LNCAP (cell line): Measurements from ENCODE around the gene KRT7.

Experiments used
- TF ChIP-seq, protein P1 (sequence below): fragments of 450-650 bp; IDR thresholded peaks from 2 replicates; pipeline ENCODE4 v1.5.1; 2017; ENCODE audit warnings: mild to moderate bottlenecking

The KRT7 gene

DNA sequence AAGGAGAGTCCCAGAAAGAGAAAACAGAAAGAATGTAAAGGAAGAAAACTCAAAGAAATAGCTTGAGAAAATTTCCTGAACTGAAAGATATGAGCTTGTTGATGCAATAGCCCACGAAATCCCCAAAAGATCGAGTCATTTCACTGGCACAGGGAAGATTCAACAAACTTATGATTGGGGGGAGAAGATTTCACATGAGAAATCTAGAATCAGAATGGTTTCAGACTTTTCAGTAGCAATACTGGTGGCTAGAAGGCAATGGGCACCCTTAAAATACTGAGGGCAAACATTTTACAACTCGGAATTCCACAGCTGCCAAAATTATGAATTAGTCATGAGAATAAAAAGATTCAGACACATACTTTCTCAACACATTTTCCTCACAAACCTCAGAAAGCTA is 8.9 kb upstream of the KRT7 start:
- TF ChIP-seq, protein P1, sequence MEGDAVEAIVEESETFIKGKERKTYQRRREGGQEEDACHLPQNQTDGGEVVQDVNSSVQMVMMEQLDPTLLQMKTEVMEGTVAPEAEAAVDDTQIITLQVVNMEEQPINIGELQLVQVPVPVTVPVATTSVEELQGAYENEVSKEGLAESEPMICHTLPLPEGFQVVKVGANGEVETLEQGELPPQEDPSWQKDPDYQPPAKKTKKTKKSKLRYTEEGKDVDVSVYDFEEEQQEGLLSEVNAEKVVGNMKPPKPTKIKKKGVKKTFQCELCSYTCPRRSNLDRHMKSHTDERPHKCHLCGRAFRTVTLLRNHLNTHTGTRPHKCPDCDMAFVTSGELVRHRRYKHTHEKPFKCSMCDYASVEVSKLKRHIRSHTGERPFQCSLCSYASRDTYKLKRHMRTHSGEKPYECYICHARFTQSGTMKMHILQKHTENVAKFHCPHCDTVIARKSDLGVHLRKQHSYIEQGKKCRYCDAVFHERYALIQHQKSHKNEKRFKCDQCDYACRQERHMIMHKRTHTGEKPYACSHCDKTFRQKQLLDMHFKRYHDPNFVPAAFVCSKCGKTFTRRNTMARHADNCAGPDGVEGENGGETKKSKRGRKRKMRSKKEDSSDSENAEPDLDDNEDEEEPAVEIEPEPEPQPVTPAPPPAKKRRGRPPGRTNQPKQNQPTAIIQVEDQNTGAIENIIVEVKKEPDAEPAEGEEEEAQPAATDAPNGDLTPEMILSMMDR, result no peak

DNA sequence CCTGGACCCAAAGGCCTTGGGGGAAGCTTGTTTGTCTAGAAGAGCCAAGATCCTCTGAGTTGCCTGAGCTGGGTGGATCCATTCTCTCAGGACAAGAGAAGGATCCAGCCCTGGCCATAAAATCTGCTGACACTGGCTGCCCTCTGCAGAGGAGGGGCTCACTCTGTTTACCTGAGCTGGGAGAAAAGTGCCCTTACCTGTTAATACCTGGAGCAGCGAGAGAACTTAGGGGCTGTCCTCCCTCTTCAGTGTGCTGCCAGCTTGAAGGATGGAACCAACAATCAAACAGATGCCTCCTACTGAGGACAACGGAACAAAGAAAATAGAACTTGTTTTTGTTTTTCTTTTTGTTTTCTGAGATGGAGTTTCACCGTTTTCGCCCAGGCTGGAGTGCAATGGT is 7.3 kb upstream of the KRT7 start:
- TF ChIP-seq, protein P1, result no peak

DNA sequence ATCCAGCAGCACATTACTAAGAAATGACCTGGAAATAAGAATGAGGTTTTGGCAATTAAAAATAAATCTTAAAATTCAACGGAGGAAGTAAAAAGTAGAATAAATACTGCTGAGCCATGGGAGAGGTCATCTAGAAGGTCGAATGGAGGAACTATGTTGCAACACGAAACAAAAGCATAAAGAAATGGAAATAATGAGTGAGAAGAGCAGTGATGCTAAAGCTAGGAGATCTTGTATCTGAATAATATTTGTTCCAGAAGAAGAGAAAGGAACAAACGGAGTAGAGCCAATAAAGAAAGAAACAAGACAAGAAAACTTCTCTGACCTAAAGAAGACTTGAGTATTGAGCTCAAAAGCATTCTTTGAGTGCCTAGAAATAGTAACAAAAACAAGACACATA is 6.6 kb upstream of the KRT7 start:
- TF ChIP-seq, protein P1, result no peak

DNA sequence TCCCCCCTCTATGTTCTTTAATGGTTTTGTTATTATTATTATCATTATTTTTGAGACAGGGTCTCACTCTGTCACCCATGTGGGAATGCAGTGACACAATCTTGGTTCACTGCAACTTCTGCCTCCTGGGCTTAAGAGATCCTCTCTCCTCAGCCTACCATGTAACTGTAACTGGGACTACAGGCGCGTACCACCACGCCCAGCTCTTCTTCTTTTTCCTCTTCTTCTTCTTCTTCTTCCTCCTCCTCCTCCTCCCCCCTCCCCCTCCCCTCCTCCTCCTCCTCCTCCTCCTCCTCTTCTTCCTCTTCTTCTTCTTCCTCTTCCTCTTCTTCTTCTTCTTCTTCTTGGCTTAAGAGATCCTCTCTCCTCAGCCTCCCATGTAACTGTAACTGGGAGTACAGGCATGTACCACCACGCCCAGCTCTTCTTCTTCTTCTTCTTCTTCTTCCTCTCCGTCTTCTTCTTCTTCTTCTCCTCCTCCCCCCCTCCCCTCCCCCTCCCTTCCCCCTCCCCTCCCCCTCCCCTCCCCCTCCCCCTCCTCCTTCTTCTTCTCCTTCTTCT is 5.4 kb upstream of the KRT7 start:
- TF ChIP-seq, protein P1, result no peak

DNA sequence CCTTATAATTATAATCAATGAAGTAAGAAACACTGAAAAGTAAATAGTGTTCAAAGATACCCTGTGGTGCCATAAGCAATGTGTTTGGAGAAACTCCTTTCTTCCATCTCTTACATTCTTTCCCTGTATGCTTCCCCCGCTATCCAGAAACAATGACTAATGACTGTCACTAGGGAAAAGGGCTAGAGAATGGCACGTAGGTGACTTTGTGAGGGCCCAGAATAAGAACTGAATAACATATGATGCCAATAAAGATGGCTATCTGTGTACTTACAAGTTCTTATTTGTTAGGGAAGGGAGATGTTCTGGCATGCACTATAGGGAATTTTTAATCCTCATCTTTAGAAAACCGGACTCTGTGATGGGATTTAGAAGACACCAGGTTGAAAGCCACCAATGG is 4.7 kb upstream of the KRT7 start:
- TF ChIP-seq, protein P1, result no peak

DNA sequence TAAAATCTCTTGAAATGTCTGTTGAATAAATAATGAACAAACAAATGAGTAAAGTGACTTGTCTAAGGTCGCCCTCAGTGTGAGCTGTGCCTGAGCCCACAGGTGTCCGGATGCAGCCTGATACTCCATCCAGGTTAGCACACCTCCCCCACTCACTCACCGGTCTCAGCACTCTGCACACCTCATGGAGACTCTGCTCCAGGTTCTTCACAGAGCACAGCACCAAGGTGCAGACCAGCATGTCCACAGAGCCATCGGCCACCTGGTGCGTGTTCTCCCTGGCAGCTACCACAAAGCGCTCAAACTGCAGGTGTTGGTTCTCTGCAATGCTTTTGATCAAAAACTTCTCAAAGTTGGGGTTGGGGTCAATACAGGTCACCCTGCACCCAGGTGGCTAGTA is 4.1 kb upstream of the KRT7 start:
- TF ChIP-seq, protein P1, result no peak

DNA sequence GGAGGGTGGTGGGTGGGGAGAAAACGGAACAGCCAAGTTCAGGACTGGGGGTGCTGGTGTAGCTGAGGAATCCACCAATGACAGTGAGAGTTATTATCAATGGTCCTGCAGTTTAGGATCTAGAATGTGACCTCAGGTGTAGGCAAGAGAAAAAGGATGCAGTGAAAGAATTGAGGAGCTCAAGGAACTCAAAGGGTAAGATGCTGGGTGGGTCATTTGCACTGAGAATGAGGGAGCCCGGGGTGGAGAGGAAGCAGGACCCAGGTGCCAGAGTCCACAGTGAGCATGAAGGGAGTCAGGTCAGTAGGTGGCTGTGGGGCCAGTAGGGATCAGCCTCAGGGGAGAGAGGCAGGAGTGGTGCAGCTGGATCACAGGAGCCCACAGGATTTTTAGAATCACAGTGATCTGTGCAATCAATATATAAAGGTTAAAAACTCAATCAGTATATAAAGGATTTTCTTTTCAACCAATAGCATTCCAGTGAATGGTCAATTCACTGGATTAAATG is 3.2 kb upstream of the KRT7 start:
- TF ChIP-seq, protein P1, result no peak
